IMR-90 (cell line): ENCODE measurements around the gene KRT28. TPM values are rescaled to one million over a fixed set of nuclear protein-coding genes. Genes with fewer than 3 reads are reported as not detected.

Experiments
- ATAC-seq: fragments of 200-7000 bp; cut with Tn5 transposase; 2 replicates; pipeline ENCODE4 v1.9.1; 2020; ENCODE audit warnings: low read depth, mild to moderate bottlenecking, moderate library complexity
- BruUV-seq: library from RNA; stranded (reverse); fragments of 400-500 nt; replicated peaks from 2 replicates; lab custom pipeline; 2021; lab: Mats Ljungman, UMichigan
- CTCF ChIA-PET: fragments of 300-600 bp; formaldehyde crosslinking; extraction: SDS; loops from one replicate; lab custom pipeline; 2021; ENCODE audit warnings: antibody characterized with exemption; lab: Yijun Ruan, JAX
- POLR2A ChIA-PET: fragments of 300-600 bp; sonication (Branson Sonifier 250); formaldehyde crosslinking; loops from one replicate; lab custom pipeline; 2022; ENCODE audit warnings: antibody characterized with exemption; ENCODE audit not compliant: unreplicated experiment; lab: Charles Lee
- DNase-seq: peaks from one replicate; pipeline ENCODE4 v3.0.0; 2013
- H2AFZ ChIP-seq: replicated peaks from 2 replicates; pipeline ENCODE3; 2013; ENCODE audit warnings: low read length, mild to moderate bottlenecking; ENCODE audit not compliant: poor library complexity
- H2AK5ac ChIP-seq: 2 replicates; pipeline ENCODE4 v1.6.1; 2013; ENCODE audit warnings: low read depth, low read length, inconsistent platforms
- H2AK9ac ChIP-seq: replicated peaks from 2 replicates; pipeline ENCODE3; 2013; ENCODE audit warnings: mild to moderate bottlenecking, low read depth, low read length, moderate library complexity; ENCODE audit not compliant: poor library complexity
- H2BK120ac ChIP-seq: 2 replicates; pipeline ENCODE4 v1.6.1; 2013; ENCODE audit warnings: low read depth, low read length, inconsistent platforms
- H2BK15ac ChIP-seq: 3 replicates; pipeline ENCODE4 v1.6.1; 2013; ENCODE audit warnings: low read depth, low read length, inconsistent platforms
- H2BK20ac ChIP-seq: 2 replicates; pipeline ENCODE4 v1.6.1; 2013; ENCODE audit warnings: low read depth, mild to moderate bottlenecking, inconsistent platforms, low read length, moderate library complexity
- H2BK5ac ChIP-seq: 2 replicates; pipeline ENCODE4 v1.6.1; 2013; ENCODE audit warnings: mild to moderate bottlenecking, low read depth, low read length, inconsistent platforms; ENCODE audit not compliant: poor library complexity, severe bottlenecking
- H3K14ac ChIP-seq: replicated peaks from 2 replicates; pipeline ENCODE4 v1.6.1; 2013; ENCODE audit warnings: low read depth, low read length, inconsistent platforms
- H3K18ac ChIP-seq: 2 replicates; pipeline ENCODE4 v1.6.1; 2013; ENCODE audit warnings: low read depth, low read length, control low read depth
- H3K23ac ChIP-seq: 2 replicates; pipeline ENCODE4 v1.6.1; 2013; ENCODE audit warnings: low read depth, low read length, inconsistent platforms
- H3K27ac ChIP-seq: 2 replicates; pipeline ENCODE4 v1.5.1; 2013; ENCODE audit warnings: mild to moderate bottlenecking, control low read depth, low read length; ENCODE audit not compliant: insufficient read depth
- H3K27me3 ChIP-seq: 2 replicates; pipeline ENCODE4 v1.6.1; 2013; ENCODE audit warnings: low read length; ENCODE audit not compliant: control insufficient read depth, insufficient read depth
- H3K36me3 ChIP-seq: 2 replicates; pipeline ENCODE4 v1.6.1; 2013; ENCODE audit warnings: low read length, mixed read lengths; ENCODE audit not compliant: control insufficient read depth, insufficient read depth
- H3K4ac ChIP-seq: 2 replicates; pipeline ENCODE4 v1.6.1; 2013; ENCODE audit warnings: low read depth, low read length, inconsistent platforms
- H3K4me1 ChIP-seq: 2 replicates; pipeline ENCODE4 v1.6.1; 2013; ENCODE audit warnings: low read length, mixed read lengths; ENCODE audit not compliant: control insufficient read depth, insufficient read depth
- H3K4me2 ChIP-seq: 2 replicates; pipeline ENCODE4 v1.6.1; 2013; ENCODE audit warnings: low read depth, mild to moderate bottlenecking, control low read depth, low read length, moderate library complexity
- H3K4me3 ChIP-seq: 2 replicates; pipeline ENCODE4 v1.5.1; 2013; ENCODE audit warnings: low read depth, mild to moderate bottlenecking, control low read depth, low read length, moderate library complexity; ENCODE audit not compliant: insufficient read depth
- H3K56ac ChIP-seq: 2 replicates; pipeline ENCODE4 v1.6.1; 2013; ENCODE audit warnings: low read length, inconsistent platforms; ENCODE audit not compliant: insufficient read depth; ENCODE audit errors: extremely low read depth
- H3K79me1 ChIP-seq, 2 experiments: 2 replicates each; pipeline ENCODE4 v1.6.1; 2013; ENCODE audit warnings: low read length in 2 of 2, inconsistent platforms in 1 of 2, low read depth in 1 of 2
- H3K9ac ChIP-seq: 2 replicates; pipeline ENCODE4 v1.6.1; 2013; ENCODE audit warnings: low read depth, low read length, control low read depth
- H3K9me1 ChIP-seq: 2 replicates; pipeline ENCODE4 v1.6.1; 2013; ENCODE audit warnings: low read length, inconsistent platforms; ENCODE audit not compliant: insufficient read depth
- H3K9me3 ChIP-seq: 2 replicates; pipeline ENCODE4 v1.6.1; 2013; ENCODE audit warnings: low read length; ENCODE audit not compliant: control insufficient read depth, insufficient read depth
- H4K20me1 ChIP-seq: 2 replicates; pipeline ENCODE4 v1.6.1; 2013; ENCODE audit warnings: low read length, inconsistent platforms; ENCODE audit not compliant: insufficient read depth
- H4K5ac ChIP-seq: 2 replicates; pipeline ENCODE4 v1.6.1; 2013; ENCODE audit warnings: mild to moderate bottlenecking, low read depth, low read length, control low read depth
- H4K8ac ChIP-seq, 2 experiments: 2 replicates each; pipeline ENCODE4 v1.6.1; 2013; ENCODE audit warnings: low read depth in 2 of 2, low read length in 2 of 2, control low read depth in 1 of 2, inconsistent platforms in 1 of 2
- H4K91ac ChIP-seq: 2 replicates; pipeline ENCODE4 v1.6.1; 2013; ENCODE audit warnings: low read depth, low read length, inconsistent platforms; ENCODE audit not compliant: insufficient read depth
- BHLHE40 ChIP-seq: fragments of 150-350 bp; IDR thresholded peaks from 2 replicates; pipeline ENCODE4 v1.6.1; 2016; ENCODE audit warnings: mild to moderate bottlenecking, low read depth, low read length
- CEBPB ChIP-seq: IDR thresholded peaks from 2 replicates; pipeline ENCODE4 v1.6.1; 2012; ENCODE audit warnings: low read depth, low read length, improper control_type of control experiment
- CHD1 ChIP-seq: IDR thresholded peaks from 2 replicates; pipeline ENCODE4 v1.6.1; 2012; ENCODE audit warnings: low read depth, low read length, improper control_type of control experiment
- FOS ChIP-seq: fragments of 150-350 bp; IDR thresholded peaks from 2 replicates; pipeline ENCODE4 v1.6.1; 2016; ENCODE audit warnings: low read depth, low read length
- MAFK ChIP-seq: IDR thresholded peaks from 2 replicates; pipeline ENCODE4 v1.6.1; 2012; ENCODE audit warnings: low read depth, low read length, improper control_type of control experiment
- MAZ ChIP-seq: IDR thresholded peaks from 2 replicates; pipeline ENCODE4 v1.6.1; 2012; ENCODE audit warnings: low read depth, mild to moderate bottlenecking, low read length, improper control_type of control experiment, moderate library complexity, borderline replicate concordance
- MXI1 ChIP-seq: IDR thresholded peaks from 2 replicates; pipeline ENCODE4 v1.6.1; 2012; ENCODE audit warnings: low read depth, mild to moderate bottlenecking, low read length, moderate library complexity, borderline replicate concordance
- NFE2L2 ChIP-seq: fragments of 150-350 bp; IDR thresholded peaks from 2 replicates; pipeline ENCODE4 v1.6.1; 2016; ENCODE audit warnings: low read depth, mild to moderate bottlenecking, low read length
- POLR2A ChIP-seq: IDR thresholded peaks from 2 replicates; pipeline ENCODE4 v1.6.1; 2012; ENCODE audit warnings: mild to moderate bottlenecking, low read depth, low read length
- RAD21 ChIP-seq: IDR thresholded peaks from 2 replicates; pipeline ENCODE4 v1.6.1; 2012; ENCODE audit warnings: low read length, improper control_type of control experiment
- RCOR1 ChIP-seq: IDR thresholded peaks from 2 replicates; pipeline ENCODE4 v1.6.1; 2012; ENCODE audit warnings: mild to moderate bottlenecking, low read length, improper control_type of control experiment; ENCODE audit not compliant: insufficient replicate concordance
- RFX5 ChIP-seq: IDR thresholded peaks from 2 replicates; pipeline ENCODE4 v1.8.0; 2012; ENCODE audit warnings: low read depth, mild to moderate bottlenecking, low read length, moderate library complexity
- SMC3 ChIP-seq: fragments of 150-350 bp; IDR thresholded peaks from 2 replicates; pipeline ENCODE4 v1.6.1; 2016; ENCODE audit warnings: low read depth, mild to moderate bottlenecking, antibody characterized with exemption, low read length, moderate library complexity
- WGBS, 2 experiments: methylation state at CpG; one replicate each; pipeline versions ENCODE4 v1.1.5 to v1.1.7; 2013; ENCODE audit warnings: missing lambda C conversion rate in 2 of 2; ENCODE audit not compliant: insufficient read length in 1 of 2; ENCODE audit errors: extremely low coverage in 2 of 2; 5-methylcytosine and 5-hydroxymethylcytosine counted together
- dilution Hi-C: fragments of 300-500 bp; cut with HindIII; formaldehyde crosslinking; loops from one replicate; pipeline ENCODE4 v1.14.3; 2018; ENCODE audit warnings: low sequenced_read_pairs; ENCODE audit not compliant: unreplicated experiment
- in situ Hi-C: fragments of 300-500 bp; cut with MboI; formaldehyde crosslinking; loops from 3 replicates; pipeline ENCODE4 v1.14.3; 2019; ENCODE audit warnings: low sequenced_read_pairs, inconsistent platforms, mixed read lengths
- intact Hi-C: fragments of 100-400 bp; cut with micrococcal nuclease; formaldehyde crosslinking; loops from 2 replicates; pipeline ENCODE4 v1.10.0; 2022
- polyA plus RNA-seq, 3 experiments: library from polyadenylated mRNA; depleted of rRNA; stranded (reverse); fragments of >200 nt; gene quantifications; 2 replicates each; pipeline ENCODE4 v1.2.3, GENCODE V29; 2012; ENCODE audit warnings: low replicate concordance in 1 of 3
- total RNA-seq: library from RNA; depleted of rRNA; stranded (reverse); fragments of >200 nt; gene quantifications from 2 replicates; pipeline ENCODE4 v1.2.3, GENCODE V29; 2012
- TF ChIP-seq, protein P1 (sequence below): conservative IDR thresholded peaks from 2 replicates; pipeline ENCODE4 v1.5.1; 2012; ENCODE audit warnings: mild to moderate bottlenecking, low read depth, low read length, improper control_type of control experiment
- TF ChIP-seq, protein P2 (sequence below): fragments of 150-350 bp; IDR thresholded peaks from 2 replicates; pipeline ENCODE4 v1.6.1; 2016; ENCODE audit warnings: low read depth, mild to moderate bottlenecking, low read length, moderate library complexity, borderline replicate concordance
- TF ChIP-seq, protein P3 (sequence below): fragments of 150-350 bp; IDR thresholded peaks from 2 replicates; pipeline ENCODE4 v1.6.1; 2017; ENCODE audit warnings: mild to moderate bottlenecking, antibody characterized with exemption, low read length, low read depth

Gene KRT28
- total and polyA plus RNA-seq, 2 of the 4 experiments (the other 2 are of a cell fraction): not detected

DNA sequence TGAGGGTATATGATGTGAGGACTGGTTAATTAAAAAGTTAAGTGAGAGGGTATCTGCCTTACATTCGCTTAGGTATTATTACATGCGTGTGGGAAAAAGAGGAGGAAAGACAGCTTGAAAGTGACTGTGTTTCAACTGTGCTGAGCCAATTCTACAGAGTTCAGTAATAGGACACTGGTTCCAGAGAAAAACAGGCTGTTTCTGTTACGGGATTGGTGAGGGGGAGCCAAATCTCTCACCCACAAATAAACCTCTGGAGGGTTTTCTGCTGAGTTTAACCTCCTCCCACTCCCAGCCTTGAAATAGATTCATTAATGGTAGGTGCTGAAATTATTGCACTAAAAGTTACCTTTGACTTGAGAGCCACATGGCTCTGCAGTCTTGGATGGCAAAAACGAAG lies 23.8 kb downstream of the KRT28 start:
- H2AK5ac ChIP-seq: no peak overlapping the region
- ChIA-PET CTCF (interaction anchor here (0.7 kb wide), 2 partner anchors 75 to 156 kb away, joined by 3 read pairs; no protein-coding TSS in a partner anchor), POLR2A (no interaction called here)
- no peak overlapping the region for H4K5ac ChIP-seq
- no peak overlapping the region for H3K18ac ChIP-seq
- H2BK20ac ChIP-seq: no peak overlapping the region
- no peak overlapping the region for H4K91ac ChIP-seq
- H4K8ac ChIP-seq: no peak overlapping the region
- no peak overlapping the region for H2AK9ac ChIP-seq
- peaks cover 43% of the 10 kb centered on the region for H3K27me3 ChIP-seq
- H3K23ac ChIP-seq: no peak overlapping the region
- H2AFZ ChIP-seq: no peak overlapping the region
- intact Hi-C loops: no loop called here
- no peak overlapping the region for H2BK15ac ChIP-seq
- no TSS peak for BruUV-seq
- no peak overlapping the region for H3K4me2 ChIP-seq
- no peak overlapping the region for H2BK120ac ChIP-seq
- no peak for ATAC-seq
- in situ Hi-C loops: loop anchor here (25.0 kb wide), 1 partner anchor 414 kb away; the partner anchor contains the start of gene GJD3
- 80% methylated on average over 2 of the region's 4 CpGs; no CpG with 5 or more reads in 1 of the 2 experiments for WGBS, 2 experiments
- no peaks in the 10 kb centered on the region for H3K4me1 ChIP-seq
- no peak overlapping the region for H3K27ac ChIP-seq
- H3K4me3 ChIP-seq: no peak overlapping the region
- TF ChIP-seq MAFK (no peak), RAD21 (no peak), BHLHE40 (no peak), CEBPB (no peak), SMC3 (no peak), MXI1 (no peak), RFX5 (no peak), RCOR1 (no peak), NFE2L2 (no peak), CHD1 (no peak), MAZ (no peak), POLR2A (no peak), FOS (no peak)
- TF ChIP-seq, protein P1, sequence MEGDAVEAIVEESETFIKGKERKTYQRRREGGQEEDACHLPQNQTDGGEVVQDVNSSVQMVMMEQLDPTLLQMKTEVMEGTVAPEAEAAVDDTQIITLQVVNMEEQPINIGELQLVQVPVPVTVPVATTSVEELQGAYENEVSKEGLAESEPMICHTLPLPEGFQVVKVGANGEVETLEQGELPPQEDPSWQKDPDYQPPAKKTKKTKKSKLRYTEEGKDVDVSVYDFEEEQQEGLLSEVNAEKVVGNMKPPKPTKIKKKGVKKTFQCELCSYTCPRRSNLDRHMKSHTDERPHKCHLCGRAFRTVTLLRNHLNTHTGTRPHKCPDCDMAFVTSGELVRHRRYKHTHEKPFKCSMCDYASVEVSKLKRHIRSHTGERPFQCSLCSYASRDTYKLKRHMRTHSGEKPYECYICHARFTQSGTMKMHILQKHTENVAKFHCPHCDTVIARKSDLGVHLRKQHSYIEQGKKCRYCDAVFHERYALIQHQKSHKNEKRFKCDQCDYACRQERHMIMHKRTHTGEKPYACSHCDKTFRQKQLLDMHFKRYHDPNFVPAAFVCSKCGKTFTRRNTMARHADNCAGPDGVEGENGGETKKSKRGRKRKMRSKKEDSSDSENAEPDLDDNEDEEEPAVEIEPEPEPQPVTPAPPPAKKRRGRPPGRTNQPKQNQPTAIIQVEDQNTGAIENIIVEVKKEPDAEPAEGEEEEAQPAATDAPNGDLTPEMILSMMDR: no peak
- TF ChIP-seq, protein P2, sequence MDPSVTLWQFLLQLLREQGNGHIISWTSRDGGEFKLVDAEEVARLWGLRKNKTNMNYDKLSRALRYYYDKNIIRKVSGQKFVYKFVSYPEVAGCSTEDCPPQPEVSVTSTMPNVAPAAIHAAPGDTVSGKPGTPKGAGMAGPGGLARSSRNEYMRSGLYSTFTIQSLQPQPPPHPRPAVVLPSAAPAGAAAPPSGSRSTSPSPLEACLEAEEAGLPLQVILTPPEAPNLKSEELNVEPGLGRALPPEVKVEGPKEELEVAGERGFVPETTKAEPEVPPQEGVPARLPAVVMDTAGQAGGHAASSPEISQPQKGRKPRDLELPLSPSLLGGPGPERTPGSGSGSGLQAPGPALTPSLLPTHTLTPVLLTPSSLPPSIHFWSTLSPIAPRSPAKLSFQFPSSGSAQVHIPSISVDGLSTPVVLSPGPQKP: no peak
- TF ChIP-seq, protein P3, sequence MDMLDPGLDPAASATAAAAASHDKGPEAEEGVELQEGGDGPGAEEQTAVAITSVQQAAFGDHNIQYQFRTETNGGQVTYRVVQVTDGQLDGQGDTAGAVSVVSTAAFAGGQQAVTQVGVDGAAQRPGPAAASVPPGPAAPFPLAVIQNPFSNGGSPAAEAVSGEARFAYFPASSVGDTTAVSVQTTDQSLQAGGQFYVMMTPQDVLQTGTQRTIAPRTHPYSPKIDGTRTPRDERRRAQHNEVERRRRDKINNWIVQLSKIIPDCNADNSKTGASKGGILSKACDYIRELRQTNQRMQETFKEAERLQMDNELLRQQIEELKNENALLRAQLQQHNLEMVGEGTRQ: no peak
- no peaks in the 10 kb centered on the region for H3K79me1 ChIP-seq
- no peak overlapping the region for H2BK5ac ChIP-seq
- no peaks in the 10 kb centered on the region; the same call in 1 of the 2 replicates for H3K9me3 ChIP-seq
- H3K14ac ChIP-seq: no peak overlapping the region
- H3K4ac ChIP-seq: no peak overlapping the region
- no peaks in the 10 kb centered on the region for H3K36me3 ChIP-seq
- H3K56ac ChIP-seq: no peak overlapping the region
- H4K20me1 ChIP-seq: no peaks in the 10 kb centered on the region
- DNase-seq: no peak
- no peaks in the 10 kb centered on the region for H3K9me1 ChIP-seq
- dilution Hi-C loops: no loop called here
- no peak overlapping the region for H3K9ac ChIP-seq
